BJ (cell line): ENCODE results near the gene ADD2. TPM values are rescaled to one million over a fixed set of nuclear protein-coding genes. Genes with fewer than 3 reads are reported as not detected.

Experiments used
- CTCF ChIA-PET: fragments of 350-600 bp; formaldehyde crosslinking; extraction: SDS; loops from one replicate; lab custom pipeline; 2021; ENCODE audit warnings: antibody characterized with exemption, inconsistent platforms; lab: Yijun Ruan, JAX
- POLR2A ChIA-PET: fragments of 300-600 bp; sonication (Branson Sonifier 250); formaldehyde crosslinking; extraction: SDS; loops from one replicate; lab custom pipeline; 2021; ENCODE audit warnings: antibody characterized with exemption; lab: Charles Lee
- DNase-seq: peaks from one replicate; pipeline ENCODE4 v3.0.0-alpha.2; 2011; ENCODE audit warnings: low read depth
- H3K27me3 ChIP-seq: 2 replicates; pipeline ENCODE4 v1.6.0; 2011; ENCODE audit warnings: low read length; ENCODE audit not compliant: control insufficient read depth, insufficient read depth
- H3K36me3 ChIP-seq: 2 replicates; pipeline ENCODE4 v1.5.1; 2011; ENCODE audit warnings: low read length; ENCODE audit not compliant: control insufficient read depth, insufficient read depth
- H3K4me3 ChIP-seq: 2 replicates; pipeline ENCODE4 v1.5.1; 2011; ENCODE audit warnings: low read depth, mild to moderate bottlenecking, control low read depth, low read length
- polyA plus RNA-seq: library from polyadenylated mRNA; depleted of rRNA; stranded (reverse); fragments of >200 nt; gene quantifications from 2 replicates; pipeline ENCODE4 v1.2.3, GENCODE V29; 2011
- TF ChIP-seq, protein P1 (sequence below): IDR thresholded peaks from 2 replicates; pipeline ENCODE4 v1.5.1; 2011; ENCODE audit warnings: low read depth, mild to moderate bottlenecking, control low read depth, inconsistent platforms, low read length, moderate library complexity; ENCODE audit not compliant: insufficient read depth

ADD2 gene
- polyA plus RNA-seq, 1 experiment, result not detected

DNA sequence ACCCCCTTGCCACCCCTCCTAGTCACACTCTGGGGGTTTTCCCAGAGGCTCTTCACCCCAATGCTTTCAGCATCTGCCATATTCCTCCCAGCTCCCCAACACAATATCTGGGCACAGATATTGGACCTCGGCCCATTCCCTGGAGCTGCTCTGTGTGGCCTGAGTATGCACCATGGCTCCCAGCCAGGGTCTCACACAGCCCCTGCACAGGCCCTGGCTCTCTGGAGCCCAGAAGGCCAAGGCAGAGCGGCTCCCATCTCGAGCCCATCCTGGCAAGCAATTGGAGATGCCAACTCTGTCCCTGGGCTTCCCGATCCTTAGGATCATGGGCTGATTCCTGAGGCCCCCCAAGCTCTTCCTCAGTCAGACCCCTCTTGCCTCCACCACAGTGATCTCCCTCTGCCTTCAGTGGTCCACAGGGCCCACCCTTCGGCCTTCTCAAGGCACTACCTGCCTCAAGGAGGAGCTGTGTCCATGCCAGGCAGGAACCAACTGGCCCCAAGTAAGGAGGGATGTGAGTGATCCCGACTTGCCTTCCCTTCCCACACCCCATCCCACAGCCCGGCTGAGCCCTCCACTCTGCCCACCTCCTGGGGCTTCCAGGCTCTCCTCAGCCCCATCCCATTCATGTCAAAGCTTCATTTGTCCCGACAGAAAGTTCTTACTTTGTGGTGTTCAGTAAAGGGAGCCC lies 62.7 kb downstream of the ADD2 start:
- Histone ChIP-seq H3K27me3 (no peaks in the 10 kb centered on the region), H3K4me3 (no peak overlapping the region), H3K36me3 (no peaks in the 10 kb centered on the region)
- POLR2A ChIA-PET, result no interaction called here
- CTCF ChIA-PET, result interaction anchor here (1.3 kb wide), 1 partner anchor 51 kb away, joined by 3 read pairs; no protein-coding TSS in a partner anchor
- DNase-seq, result no peak
- TF ChIP-seq, protein P1, sequence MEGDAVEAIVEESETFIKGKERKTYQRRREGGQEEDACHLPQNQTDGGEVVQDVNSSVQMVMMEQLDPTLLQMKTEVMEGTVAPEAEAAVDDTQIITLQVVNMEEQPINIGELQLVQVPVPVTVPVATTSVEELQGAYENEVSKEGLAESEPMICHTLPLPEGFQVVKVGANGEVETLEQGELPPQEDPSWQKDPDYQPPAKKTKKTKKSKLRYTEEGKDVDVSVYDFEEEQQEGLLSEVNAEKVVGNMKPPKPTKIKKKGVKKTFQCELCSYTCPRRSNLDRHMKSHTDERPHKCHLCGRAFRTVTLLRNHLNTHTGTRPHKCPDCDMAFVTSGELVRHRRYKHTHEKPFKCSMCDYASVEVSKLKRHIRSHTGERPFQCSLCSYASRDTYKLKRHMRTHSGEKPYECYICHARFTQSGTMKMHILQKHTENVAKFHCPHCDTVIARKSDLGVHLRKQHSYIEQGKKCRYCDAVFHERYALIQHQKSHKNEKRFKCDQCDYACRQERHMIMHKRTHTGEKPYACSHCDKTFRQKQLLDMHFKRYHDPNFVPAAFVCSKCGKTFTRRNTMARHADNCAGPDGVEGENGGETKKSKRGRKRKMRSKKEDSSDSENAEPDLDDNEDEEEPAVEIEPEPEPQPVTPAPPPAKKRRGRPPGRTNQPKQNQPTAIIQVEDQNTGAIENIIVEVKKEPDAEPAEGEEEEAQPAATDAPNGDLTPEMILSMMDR, result no peak

DNA sequence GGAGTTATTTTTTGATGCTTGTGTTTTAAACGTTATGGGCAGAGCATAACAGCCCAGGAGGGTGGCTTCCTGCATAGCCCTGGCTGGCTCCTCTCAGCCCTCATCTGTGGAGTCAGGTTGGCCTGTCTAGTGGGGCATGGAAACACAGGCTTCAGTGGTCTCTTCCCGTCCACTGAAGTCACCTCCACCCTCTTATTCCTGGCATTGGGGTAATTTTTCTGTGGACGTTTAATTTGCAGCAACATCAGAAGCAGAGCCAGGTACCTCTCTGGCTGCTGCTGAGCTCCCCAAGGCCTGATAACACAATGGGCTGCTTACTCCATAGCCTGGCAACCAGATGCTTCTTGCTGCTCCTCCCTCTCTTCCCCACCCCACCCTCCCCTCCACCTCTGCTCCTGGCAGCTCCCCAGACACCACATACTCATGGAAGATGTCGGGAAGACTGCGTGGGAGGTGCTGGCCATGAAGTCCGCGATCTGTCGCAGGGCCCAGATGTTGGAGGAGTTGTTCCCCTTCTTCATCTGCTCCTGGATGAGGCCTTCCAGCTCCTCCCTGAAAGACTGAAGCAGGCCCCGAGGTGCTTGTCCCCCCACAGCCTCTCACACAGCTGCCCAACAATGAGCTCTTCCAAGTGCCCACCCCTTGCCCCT lies 64.0 kb downstream of the ADD2 start:
- ChIA-PET CTCF (interaction anchor here (1.3 kb wide), 1 partner anchor 50 kb away, joined by 3 read pairs; no protein-coding TSS in a partner anchor), POLR2A (no interaction called here)
- Histone ChIP-seq H3K4me3 (no peak overlapping the region), H3K36me3 (no peaks in the 10 kb centered on the region), H3K27me3 (no peaks in the 10 kb centered on the region)
- TF ChIP-seq, protein P1, result no peak
- no peak for DNase-seq

DNA sequence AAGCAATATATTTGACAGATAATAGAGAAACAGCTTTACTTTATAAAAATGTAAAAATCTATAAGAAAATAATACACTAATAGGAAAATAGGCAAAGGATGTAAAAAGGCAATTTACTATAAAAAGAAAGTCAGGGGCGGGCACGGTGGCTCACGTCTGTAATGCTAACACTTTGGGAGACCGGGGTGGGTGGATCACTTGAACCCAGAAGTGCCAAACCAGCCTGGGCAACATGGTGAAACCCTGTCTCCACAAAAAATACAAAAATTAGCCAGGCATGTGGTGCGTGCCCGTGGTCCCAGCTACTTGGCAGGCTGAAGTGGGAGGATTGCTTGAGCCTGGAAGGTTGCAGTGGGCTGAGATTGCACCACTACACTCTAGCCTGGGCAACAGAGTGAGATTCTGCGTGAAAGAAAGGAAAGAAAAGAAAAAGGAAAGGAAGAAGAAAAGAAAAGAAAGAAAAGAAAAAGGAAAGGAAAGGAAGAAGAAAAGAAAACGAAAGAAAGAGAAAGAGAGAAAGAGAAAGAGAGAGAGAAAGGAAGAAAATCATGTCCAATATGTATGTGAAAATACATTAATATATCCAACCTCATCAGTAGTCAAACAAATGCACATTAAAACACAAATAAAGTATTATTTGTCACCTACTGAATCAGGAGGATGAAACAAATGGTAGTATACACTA lies 65.1 kb downstream of the ADD2 start:
- ChIA-PET CTCF (interaction anchor here (0.6 kb wide), 1 partner anchor 243 kb away, joined by 5 read pairs; no protein-coding TSS in a partner anchor), POLR2A (no interaction called here)
- no peaks in the 10 kb centered on the region for H3K27me3 ChIP-seq
- H3K36me3 ChIP-seq, result no peaks in the 10 kb centered on the region
- TF ChIP-seq, protein P1, result no peak
- no peak for DNase-seq
- no peak overlapping the region for H3K4me3 ChIP-seq

- CTCF ChIA-PET, result interaction anchor here (0.8 to 3.3 kb wide), 2 partner anchors 11 to 13 kb away, joined by 3 to 15 read pairs; no protein-coding TSS in a partner anchor
These were observed 69.2 kb downstream of the ADD2 start for GRCh38 chr2:70698847-70699246.

More at GRCh38 chr2:70698847-70699246, 69.2 kb downstream of the ADD2 start:
- Histone ChIP-seq H3K4me3 (no peak overlapping the region), H3K36me3 (no peaks in the 10 kb centered on the region), H3K27me3 (peaks cover 7% of the 10 kb centered on the region)
- DNase-seq, result no peak
- TF ChIP-seq, protein P1, result no peak
- POLR2A ChIA-PET, result no interaction called here
